PFSK-1 (cell line): ENCODE measurements around the gene NOC2L.

Source experiments
- FOXP2 ChIP-seq: optimal IDR thresholded peaks from 2 replicates; pipeline ENCODE3; 2011; ENCODE audit warnings: borderline replicate concordance, control low read depth, inconsistent platforms; ENCODE audit not compliant: insufficient read depth; ENCODE audit errors: extremely low read length, extremely low read depth
- POLR2AphosphoS5 ChIP-seq: IDR thresholded peaks from 2 replicates; pipeline ENCODE4 v1.6.1; 2012; ENCODE audit warnings: low read depth, mild to moderate bottlenecking, control low read depth, low read length, moderate library complexity
- SIN3A ChIP-seq: IDR thresholded peaks from 2 replicates; pipeline ENCODE4 v1.6.1; 2012; ENCODE audit warnings: mild to moderate bottlenecking, low read length, moderate library complexity, borderline replicate concordance; ENCODE audit not compliant: insufficient read depth
- TAF1 ChIP-seq: IDR thresholded peaks from 2 replicates; pipeline ENCODE4 v1.6.1; 2012; ENCODE audit warnings: low read length, control low read depth, borderline replicate concordance; ENCODE audit not compliant: insufficient read depth
- TF ChIP-seq, protein P1 (sequence below), 2 experiments: IDR thresholded peaks; 2 replicates each; pipeline versions ENCODE4 v1.6.1 to v1.8.0; 2011 to 2012; ENCODE audit warnings: low read depth in 2 of 2, low read length in 2 of 2, control low read depth in 1 of 2, inconsistent platforms in 1 of 2, mild to moderate bottlenecking in 1 of 2, moderate library complexity in 1 of 2; ENCODE audit not compliant: insufficient read depth in 1 of 2

NOC2L gene

DNA sequence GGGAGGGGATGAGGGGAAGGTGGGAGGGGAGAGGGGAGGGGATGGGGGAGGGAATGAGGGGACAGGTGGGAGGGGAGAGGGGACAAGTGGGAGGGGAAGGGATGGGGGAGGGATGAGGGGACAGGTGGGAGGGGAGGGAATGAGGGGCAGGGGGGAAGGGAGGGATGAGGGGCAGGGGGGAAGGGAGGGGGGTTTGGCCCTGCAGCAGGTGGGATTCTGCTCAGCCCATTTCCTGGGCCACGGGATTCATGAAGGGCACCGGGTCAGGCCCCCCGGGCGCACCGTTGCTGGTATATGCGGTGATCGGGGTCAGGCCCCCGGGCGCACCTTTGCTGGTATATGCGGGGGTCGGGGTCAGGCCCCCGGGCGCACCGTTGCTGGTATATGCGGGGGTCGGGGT lies 50.4 kb downstream of the NOC2L start:
- TF ChIP-seq, protein P1, sequence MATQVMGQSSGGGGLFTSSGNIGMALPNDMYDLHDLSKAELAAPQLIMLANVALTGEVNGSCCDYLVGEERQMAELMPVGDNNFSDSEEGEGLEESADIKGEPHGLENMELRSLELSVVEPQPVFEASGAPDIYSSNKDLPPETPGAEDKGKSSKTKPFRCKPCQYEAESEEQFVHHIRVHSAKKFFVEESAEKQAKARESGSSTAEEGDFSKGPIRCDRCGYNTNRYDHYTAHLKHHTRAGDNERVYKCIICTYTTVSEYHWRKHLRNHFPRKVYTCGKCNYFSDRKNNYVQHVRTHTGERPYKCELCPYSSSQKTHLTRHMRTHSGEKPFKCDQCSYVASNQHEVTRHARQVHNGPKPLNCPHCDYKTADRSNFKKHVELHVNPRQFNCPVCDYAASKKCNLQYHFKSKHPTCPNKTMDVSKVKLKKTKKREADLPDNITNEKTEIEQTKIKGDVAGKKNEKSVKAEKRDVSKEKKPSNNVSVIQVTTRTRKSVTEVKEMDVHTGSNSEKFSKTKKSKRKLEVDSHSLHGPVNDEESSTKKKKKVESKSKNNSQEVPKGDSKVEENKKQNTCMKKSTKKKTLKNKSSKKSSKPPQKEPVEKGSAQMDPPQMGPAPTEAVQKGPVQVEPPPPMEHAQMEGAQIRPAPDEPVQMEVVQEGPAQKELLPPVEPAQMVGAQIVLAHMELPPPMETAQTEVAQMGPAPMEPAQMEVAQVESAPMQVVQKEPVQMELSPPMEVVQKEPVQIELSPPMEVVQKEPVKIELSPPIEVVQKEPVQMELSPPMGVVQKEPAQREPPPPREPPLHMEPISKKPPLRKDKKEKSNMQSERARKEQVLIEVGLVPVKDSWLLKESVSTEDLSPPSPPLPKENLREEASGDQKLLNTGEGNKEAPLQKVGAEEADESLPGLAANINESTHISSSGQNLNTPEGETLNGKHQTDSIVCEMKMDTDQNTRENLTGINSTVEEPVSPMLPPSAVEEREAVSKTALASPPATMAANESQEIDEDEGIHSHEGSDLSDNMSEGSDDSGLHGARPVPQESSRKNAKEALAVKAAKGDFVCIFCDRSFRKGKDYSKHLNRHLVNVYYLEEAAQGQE (IDR thresholded peaks at IDR 0.05; ENCODE audit: insufficient read depth in 1 of 2, low read depth in 2 of 2, low read length in 2 of 2) = no peak
- no peak for TF ChIP-seq FOXP2
- no peak for TF ChIP-seq TAF1
- no peak for TF ChIP-seq POLR2AphosphoS5
- TF ChIP-seq SIN3A = no peak

DNA sequence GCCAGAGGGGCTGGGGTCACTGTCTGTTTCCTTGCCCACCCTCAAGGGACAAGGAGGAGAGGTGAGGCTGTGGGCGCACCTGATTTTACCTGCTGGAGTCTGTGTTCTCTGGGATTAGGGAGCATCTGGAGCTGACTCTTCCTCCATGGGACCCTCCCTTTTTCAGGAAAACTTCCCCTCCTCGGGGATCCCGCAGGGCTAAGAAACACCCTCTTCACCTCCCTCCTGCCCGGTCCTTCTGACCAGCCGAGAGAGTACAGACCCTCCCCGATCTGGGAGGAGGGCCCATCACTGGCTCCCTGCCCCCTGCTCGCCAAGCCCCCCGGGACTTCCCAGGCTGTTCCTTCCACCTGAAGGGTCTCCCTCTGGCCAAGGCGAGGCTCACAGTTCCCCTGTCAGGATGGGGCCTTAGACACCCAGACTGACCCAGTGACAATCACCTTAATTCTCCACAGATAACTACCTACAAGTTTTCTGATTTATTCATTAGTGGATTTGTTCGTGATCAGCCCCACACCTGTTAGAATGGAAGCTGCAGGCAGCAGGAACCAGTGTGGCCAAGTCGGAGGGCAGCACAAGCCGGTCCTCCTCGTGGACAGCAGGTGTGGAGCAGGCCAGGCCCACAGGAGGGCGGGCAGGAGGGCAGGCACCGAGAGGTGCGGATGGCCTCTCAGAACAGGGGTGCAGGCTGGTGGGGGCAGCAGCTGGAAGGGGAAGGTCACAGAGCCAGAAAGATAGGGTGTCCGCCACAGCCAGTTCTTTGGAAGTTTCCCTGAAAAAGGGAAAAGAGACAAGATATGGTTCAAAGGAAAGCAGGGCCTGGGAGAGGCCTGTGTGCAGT lies 51.2 kb downstream of the NOC2L start:
- no peak for TF ChIP-seq POLR2AphosphoS5

DNA sequence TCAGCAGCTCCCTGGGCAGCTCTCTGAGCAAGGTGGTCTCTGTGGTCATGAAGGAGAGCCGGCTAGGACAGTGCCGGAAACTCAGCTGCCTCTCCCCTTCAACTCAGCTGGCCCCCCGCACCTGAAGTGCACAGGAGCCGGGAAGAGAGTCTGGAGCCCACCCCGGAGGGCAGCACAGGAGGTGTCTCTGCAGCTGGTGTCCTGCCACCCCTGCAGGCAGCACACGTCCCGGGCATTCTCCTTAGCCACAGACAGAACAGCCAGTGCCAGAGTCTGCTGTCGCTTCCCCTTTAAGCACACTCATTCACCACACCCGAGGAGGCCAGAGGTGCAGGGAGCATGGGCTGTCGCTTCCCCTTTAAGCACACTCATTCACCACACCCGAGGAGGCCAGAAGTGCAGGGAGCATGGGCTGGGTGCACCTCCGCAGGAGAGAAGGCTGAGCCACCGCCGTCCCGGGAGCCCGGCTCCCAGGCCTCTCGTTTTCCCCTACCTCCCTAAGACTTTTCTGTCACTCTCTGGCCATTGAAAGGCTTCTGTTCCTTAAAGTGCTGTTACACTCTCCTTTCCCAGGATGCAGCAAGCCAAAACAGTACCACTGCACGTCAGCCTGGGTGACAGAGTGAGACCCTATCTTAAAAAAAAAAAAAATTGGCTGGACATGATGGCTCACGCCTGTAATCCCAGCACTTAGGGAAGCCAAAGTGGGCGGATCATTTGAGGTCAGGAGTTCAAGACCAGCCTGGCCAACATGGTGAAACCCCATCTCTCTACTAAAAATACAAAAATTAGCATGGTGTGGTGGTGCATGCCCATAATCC lies 52.2 kb downstream of the NOC2L start:
- TF ChIP-seq TAF1 (no peak), FOXP2 (no peak), SIN3A (no peak), POLR2AphosphoS5 (no peak)
- TF ChIP-seq, protein P1 (IDR thresholded peaks at IDR 0.05; ENCODE audit: insufficient read depth in 1 of 2, low read depth in 2 of 2, low read length in 2 of 2) = no peak

DNA sequence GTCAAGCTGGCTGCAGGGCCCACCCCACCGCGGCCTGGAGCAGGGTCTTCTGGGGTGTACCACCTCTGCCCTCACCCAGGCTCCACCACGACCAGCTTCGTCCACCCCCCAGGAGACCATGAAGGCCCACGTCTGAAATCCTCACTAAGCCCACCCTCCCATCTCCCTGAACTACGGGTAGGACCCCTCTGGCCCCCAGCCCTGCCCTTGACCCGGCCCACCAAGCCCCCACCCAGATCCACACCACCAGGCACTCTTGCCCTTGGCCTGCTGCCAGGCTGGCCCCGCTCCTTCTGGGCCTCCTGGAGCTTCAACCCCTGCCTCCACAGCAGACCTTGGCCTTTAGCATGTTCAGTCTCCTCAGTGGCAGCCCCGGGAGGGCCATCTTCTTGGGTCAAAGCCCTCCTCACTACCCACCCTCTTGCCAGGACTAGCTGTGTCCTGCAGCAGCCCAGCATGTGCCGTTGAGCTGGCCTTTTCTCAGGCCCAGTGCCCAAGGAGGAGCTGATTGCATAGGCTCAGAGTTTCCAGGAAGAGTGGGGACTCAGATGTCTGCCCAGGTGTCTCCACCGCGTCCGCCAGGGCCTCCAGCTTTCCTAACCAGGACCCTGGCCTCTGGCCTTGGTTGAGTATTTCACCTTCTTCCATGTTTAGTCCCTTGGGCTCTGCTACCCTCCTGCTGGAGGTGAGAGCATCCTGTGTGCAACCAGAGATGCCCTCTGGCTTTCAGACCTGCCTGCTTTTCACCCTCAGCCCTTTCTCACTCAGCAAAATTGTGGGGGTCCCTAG lies 53.1 kb downstream of the NOC2L start:
- no peak for TF ChIP-seq TAF1
- TF ChIP-seq, protein P1 (IDR thresholded peaks at IDR 0.05; ENCODE audit: insufficient read depth in 1 of 2, low read depth in 2 of 2, low read length in 2 of 2) = no peak
- no peak for TF ChIP-seq POLR2AphosphoS5
- TF ChIP-seq SIN3A = no peak

DNA sequence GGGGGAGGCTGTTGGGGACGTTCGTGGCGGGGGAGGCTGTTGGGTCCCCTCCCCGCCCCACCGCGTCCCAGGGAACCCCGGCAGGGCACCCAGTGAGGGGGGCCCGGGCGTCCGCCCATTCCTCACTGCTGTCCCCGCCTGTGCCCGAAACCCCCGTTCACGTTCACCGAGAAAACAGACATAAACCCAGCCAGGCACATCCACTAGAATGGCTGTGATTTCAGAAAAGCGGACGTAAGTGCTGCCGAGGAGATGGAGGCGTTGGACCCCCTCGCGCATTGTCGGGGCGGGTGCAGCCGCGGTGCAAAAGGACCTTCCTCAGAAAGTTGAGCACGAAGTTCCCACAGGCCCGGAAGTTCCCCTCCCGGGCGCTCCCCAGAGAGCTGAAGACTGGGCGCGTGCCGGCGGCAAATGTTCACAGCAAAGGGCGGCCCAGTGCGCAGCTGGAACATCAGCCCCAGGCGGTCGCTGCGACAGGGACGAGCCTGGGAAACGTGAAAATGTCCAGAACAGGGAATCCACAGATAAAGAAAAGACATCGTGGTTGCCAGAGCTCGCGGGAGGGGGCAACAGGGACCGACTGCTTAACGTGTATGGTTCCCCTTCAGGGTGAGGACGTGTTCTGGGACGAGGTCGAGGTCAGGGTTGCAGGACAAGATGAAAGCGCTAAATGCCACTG lies 53.8 kb downstream of the NOC2L start:
- TF ChIP-seq, protein P1 (IDR thresholded peaks at IDR 0.05; ENCODE audit: insufficient read depth in 1 of 2, low read depth in 2 of 2, low read length in 2 of 2) = no peak
- TF ChIP-seq FOXP2 (no peak), SIN3A (no peak), POLR2AphosphoS5 (no peak), TAF1 (no peak)
